Motor neuron (in vitro differentiated cells): ENCODE measurements around the gene USP36. TPM values are rescaled to one million over a fixed set of nuclear protein-coding genes. Genes with fewer than 3 reads are reported as not detected.
A peak's percentile ranks its signal among the peaks of the same experiment; 100 is the strongest.
"Not testable (repeated sequence)": the region's sequence is repeated elsewhere in the genome, so short reads cannot be mapped to it uniquely, and the experiment has no call there.

Source experiments
- ATAC-seq, 8 experiments: fragments of 200-7000 bp; cut with Tn5 transposase; replicated peaks in 6 of 8; 2 replicates each; pipeline ENCODE4 v1.8.0; 2021; ENCODE audit warnings: mild to moderate bottlenecking in 8 of 8, moderate library complexity in 8 of 8
- H3K27ac ChIP-seq, 2 donors: fragments of 250-450 bp; sonication (Bioruptor Pico); 2 replicates each; pipeline ENCODE4 v1.9.0; 2021; ENCODE audit warnings: antibody characterized with exemption in 2 of 2, mild to moderate bottlenecking in 2 of 2, moderate library complexity in 1 of 2
- H3K4me1 ChIP-seq, 2 donors: fragments of 250-450 bp; sonication (Bioruptor Pico); replicated peaks in 1 of 2; 2 replicates each; pipeline ENCODE4 v1.6.1; 2021; ENCODE audit warnings: antibody characterized with exemption in 2 of 2, mild to moderate bottlenecking in 2 of 2, moderate library complexity in 1 of 2
- H3K4me3 ChIP-seq, 5 donors: fragments of 250-450 bp; sonication (Bioruptor Pico); 2 replicates each; pipeline ENCODE4 v1.9.0; 2021; ENCODE audit warnings: antibody characterized with exemption in 5 of 5, mild to moderate bottlenecking in 5 of 5, moderate library complexity in 4 of 5
- WGBS, 10 experiments: fragments of 450-650 bp; shearing (Covaris generic); methylation state at CpG; one replicate each; pipeline ENCODE4 v1.0.0; 2022; 5-methylcytosine and 5-hydroxymethylcytosine counted together
- in situ Hi-C, 9 experiments: fragments of 400-800 bp; cut with MboI; loops; one replicate each; pipeline ENCODE4 v1.15.0; 2021; ENCODE audit warnings: low sequenced_read_pairs in 9 of 9, low pct_unique_long_range_greater_than_20kb in 2 of 9; ENCODE audit not compliant: unreplicated experiment in 9 of 9
- total RNA-seq, 8 experiments: library from RNA; unstranded; fragments of 300-600 nt; gene quantifications; 2 replicates each; pipeline versions ENCODE4 v1.2.3 to v1.2.4, GENCODE V29; 2022

USP36 gene
- total RNA-seq = 10 to 100 TPM; 16.1 to 57.5 (median 25.9) TPM

DNA sequence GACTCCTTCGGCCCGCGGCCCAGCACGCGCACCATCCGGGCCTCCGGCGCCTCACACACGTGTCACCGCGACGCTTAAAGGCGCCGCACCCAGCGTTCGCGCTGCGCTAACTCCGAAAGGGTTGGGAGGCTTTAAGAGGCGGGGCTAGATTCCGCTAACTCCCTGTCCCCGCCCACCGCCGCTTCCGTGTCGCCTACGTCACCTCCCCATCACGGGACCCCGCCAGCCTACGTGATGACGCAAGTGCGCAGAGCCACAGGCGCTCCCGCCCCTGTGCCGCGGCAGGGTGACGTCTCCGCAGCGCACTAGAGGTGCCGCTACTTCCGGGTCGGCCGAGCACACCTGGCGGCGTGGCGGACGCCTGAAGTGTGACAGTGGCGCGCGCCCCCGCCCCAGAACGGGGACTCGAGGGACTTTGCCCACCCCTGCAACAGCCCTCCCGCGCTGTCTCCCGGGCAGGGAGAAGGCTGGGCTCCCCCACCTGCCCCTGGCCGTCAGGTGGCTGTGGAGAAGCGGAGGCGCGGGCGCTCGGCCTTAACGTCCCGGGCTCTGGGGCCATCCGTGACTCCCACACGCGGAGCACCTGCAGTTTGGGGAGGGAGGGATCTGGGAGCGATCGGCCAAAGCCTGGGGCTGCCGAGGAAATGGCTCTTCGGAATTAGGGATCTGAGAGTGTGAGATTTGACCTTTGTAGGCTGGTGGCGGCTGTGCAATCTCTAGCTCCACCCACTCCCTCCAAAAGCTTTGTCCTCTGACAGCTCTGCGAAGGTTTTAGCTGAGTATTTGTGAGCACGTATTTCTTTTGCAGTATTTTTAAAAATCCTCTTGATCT lies at the start of gene USP36:
Gene USP36 (minus strand): TSS at position 35 of the 832 bp plus-strand sequence. CDS start 4,451 bp downstream, outside the sequence.
- 0 to 11% (median 0%) methylated on average over 1 to 6 of the region's 74 CpGs; no CpG with 5 or more reads in 2 of the 10 experiments for WGBS, 10 experiments

GRCh38 chr17:78890096-78890495 lies 49.5 kb upstream of the USP36 start:
- in situ Hi-C loops, H3K27ac ChIP-seq, ATAC-seq, H3K4me3 ChIP-seq: not testable (repeated sequence)
- WGBS, 10 experiments = 92 to 100% (median 94%) methylated on average over 3 to 7 of the region's 11 CpGs; no CpG with 5 or more reads in 3 of the 10 experiments
- peaks cover 35 to 38% of the 10 kb centered on the region in 2 donors for H3K4me1 ChIP-seq

More for the DNA sequence above, at the start of gene USP36:
- peak within 1 kb of the TSS; percentile 97 to 98 for H3K27ac ChIP-seq
- peak within 1 kb of the TSS; percentile 80 to 97 (median 81) for H3K4me3 ChIP-seq
- peak; percentile 81 to 91 (median 88) for ATAC-seq
- H3K4me1 ChIP-seq = peaks cover 5 to 17% of the 10 kb centered on the region in 2 donors
- in situ Hi-C loops = no loop called here

GRCh38 chr17:78889531-78889930 lies 48.9 kb upstream of the USP36 start:
- ATAC-seq = no peak
- Histone ChIP-seq H3K4me1 (peaks cover 38 to 40% of the 10 kb centered on the region in 2 donors), H3K27ac (no peak overlapping the region), H3K4me3 (no peak overlapping the region)
- WGBS, 10 experiments = 25 to 100% (median 92%) methylated on average over 1 to 4 of the region's 8 CpGs; no CpG with 5 or more reads in 2 of the 10 experiments
- in situ Hi-C loops = no loop called here

- 55 to 100% (median 88%) methylated on average over 2 to 8 of the region's 10 CpGs; no CpG with 5 or more reads in 3 of the 10 experiments for WGBS, 10 experiments
- peaks cover 40 to 45% of the 10 kb centered on the region in 2 donors for H3K4me1 ChIP-seq
- in situ Hi-C loops = no loop called here
These were observed 48.4 kb upstream of the USP36 start for GRCh38 chr17:78888941-78889518.

DNA sequence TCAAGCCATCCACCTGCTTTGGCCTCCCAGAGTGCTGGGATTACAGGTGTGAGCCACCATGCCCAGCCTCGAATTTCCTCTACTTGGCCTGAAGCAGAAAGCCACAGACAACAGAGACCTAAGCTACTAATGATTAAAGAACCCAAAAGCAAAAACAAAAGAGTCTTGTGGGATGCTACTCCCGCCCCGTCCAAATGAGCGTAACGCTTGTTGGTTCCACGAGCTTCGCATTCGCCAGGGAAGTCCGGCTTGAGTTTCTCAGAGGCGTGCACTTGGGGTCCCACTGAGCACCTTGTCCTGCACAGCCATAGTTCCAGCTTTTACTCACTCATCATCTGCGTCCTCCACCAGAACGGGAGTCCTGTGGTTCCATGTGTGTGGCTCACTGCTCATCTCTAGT lies 46.3 kb upstream of the USP36 start:
- in situ Hi-C loops = no loop called here
- WGBS, 10 experiments = 67 to 100% (median 94%) methylated on average over 1 to 8 of the region's 12 CpGs
- H3K27ac ChIP-seq = no peak overlapping the region
- peaks cover 41 to 51% of the 10 kb centered on the region in 2 donors for H3K4me1 ChIP-seq
- no peak for ATAC-seq
- no peak overlapping the region for H3K4me3 ChIP-seq

More at GRCh38 chr17:78888941-78889518, 48.4 kb upstream of the USP36 start:
- no peak for ATAC-seq
- no peak overlapping the region for H3K4me3 ChIP-seq
- H3K27ac ChIP-seq = no peak overlapping the region

- H3K4me3 ChIP-seq = no peak overlapping the region
- H3K4me1 ChIP-seq = peaks cover 35 to 44% of the 10 kb centered on the region in 2 donors
- WGBS, 10 experiments = 60 to 100% (median 70%) methylated on average over 1 to 3 of the region's 8 CpGs; no CpG with 5 or more reads in 5 of the 10 experiments
These were observed 45.3 kb upstream of the USP36 start for GRCh38 chr17:78885956-78886355.

GRCh38 chr17:78884876-78885667 lies 44.5 kb upstream of the USP36 start:
- peaks cover 34 to 36% of the 10 kb centered on the region in 2 donors for H3K4me1 ChIP-seq
- no peak for ATAC-seq
- in situ Hi-C loops = no loop called here
- no peak overlapping the region for H3K4me3 ChIP-seq
- peak overlapping the region; percentile 87 to 96 for H3K27ac ChIP-seq
- WGBS, 10 experiments = 95 to 100% (median 100%) methylated on average over 3 to 7 of the region's 24 CpGs; no CpG with 5 or more reads in 7 of the 10 experiments

More at GRCh38 chr17:78885956-78886355, 45.3 kb upstream of the USP36 start:
- in situ Hi-C loops = no loop called here
- no peak for ATAC-seq
- no peak overlapping the region for H3K27ac ChIP-seq

DNA sequence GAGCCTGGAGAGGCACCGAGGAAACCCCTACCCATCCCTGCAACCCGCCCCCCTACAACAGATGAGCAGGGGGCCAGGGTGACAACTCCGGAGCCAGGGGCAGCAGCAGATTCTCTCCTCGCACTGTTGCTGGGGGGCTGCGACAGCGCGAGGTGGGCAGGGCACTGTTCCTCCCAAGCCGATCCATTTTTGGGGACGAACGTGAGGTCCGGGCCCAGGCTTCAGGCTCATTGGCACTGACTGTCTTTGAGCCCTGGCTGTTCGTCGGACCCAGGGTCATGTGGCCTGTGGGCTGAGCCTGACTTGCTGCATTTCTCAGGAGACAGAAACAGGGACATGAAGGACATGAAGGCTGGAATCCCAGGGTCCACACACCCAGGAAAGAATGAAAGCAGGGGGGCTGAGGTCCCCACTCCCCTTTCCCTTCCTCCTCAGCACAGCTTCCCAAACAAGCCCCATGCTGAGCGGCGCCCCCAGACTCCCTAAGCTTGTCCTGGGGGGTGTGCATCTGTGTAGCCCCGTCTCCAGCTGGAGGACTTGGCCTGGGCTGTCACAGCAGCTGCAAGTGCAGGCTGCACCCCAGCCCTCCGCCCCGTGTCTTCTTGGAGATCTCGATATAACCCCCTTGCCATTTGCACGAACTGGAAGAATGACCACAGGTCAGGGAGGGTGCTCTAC lies 43.7 kb upstream of the USP36 start:
- peak in 5 of 8 experiments; percentile 13 to 22 (median 19) for ATAC-seq
- in situ Hi-C loops = no loop called here
- Histone ChIP-seq H3K27ac (peak overlapping the region; percentile 87 to 96), H3K4me3 (peak overlapping the region in 4 of 5 donors; percentile 1 to 21 (median 14)), H3K4me1 (peaks cover 36 to 43% of the 10 kb centered on the region in 2 donors)
- WGBS, 10 experiments = 0 to 47% (median 0%) methylated on average over 1 to 5 of the region's 20 CpGs; no CpG with 5 or more reads in 4 of the 10 experiments

DNA sequence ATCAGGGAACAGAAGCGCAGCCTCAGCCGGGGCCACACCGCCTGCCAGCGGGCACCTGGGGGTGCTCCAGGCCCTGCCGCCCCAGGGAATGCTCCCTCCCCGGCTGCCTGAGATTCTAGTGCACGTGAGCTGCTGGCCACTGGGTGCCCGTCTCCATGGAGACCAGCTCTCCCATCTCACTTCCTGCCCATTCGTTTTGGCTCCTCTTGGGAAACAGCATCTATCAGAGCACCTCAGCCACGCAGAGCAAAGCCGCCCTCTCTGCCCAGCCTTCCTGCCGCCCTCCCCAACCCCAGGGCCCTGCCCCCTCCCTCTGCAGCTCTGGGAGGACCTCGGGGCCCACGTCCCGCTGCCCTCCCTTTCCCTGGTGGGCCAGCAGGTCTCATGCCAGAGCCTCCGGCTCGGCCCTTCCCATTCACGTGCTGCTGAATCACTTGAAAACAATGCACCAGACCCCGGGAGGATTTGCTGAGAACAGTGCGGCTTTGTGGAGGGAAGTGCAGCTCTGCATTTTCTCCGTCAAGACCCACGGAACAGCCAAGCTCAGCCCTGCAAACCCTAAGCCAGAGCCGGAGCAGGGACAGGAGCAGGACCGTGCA lies 43.0 kb upstream of the USP36 start:
- Histone ChIP-seq H3K4me1 (peaks cover 41 to 49% of the 10 kb centered on the region in 2 donors), H3K27ac (peak overlapping the region; percentile 87 to 96), H3K4me3 (peak overlapping the region in 4 of 5 donors; percentile 1 to 21 (median 14))
- in situ Hi-C loops = no loop called here
- 0 to 11% methylated on average over 3 of the region's 24 CpGs; no CpG with 5 or more reads in 8 of the 10 experiments for WGBS, 10 experiments
- peak; percentile 10 to 89 (median 86) for ATAC-seq

GRCh38 chr17:78883089-78883532 lies 42.5 kb upstream of the USP36 start:
- peak; percentile 52 to 81 (median 62) for ATAC-seq

DNA sequence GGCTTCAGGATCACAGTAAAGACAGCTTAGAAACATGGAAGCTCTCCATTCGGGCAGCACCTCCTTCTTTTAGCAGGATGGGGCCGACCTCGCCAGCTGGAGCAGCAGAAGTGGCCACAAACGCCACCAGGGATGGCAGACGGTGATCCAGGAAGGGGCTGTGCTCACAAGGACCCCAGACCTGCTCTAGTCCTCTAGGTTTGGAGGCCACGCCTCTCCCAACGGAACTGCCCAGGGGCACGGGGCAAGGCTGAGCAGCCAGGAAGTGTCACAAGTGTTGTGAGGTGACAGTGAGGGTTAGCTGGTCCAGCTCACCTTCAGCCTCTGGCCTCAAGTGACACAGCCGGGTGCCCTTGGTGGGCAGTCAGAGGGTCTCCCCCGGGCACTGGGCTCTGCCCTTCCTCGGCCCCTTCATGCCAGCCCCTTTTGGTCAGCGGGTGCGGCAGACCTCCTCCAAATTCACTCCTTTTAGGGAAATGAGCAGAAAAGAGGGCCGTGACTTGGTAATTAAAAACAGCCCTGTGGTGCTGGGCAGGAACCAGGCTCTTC lies 42.0 kb upstream of the USP36 start:
- Histone ChIP-seq H3K4me3 (no peak overlapping the region), H3K27ac (peak overlapping the region; percentile 87 to 96), H3K4me1 (peaks cover 41 to 50% of the 10 kb centered on the region in 2 donors)
- ATAC-seq = peak in 3 of 8 experiments; percentile 3 to 11 (median 9)
- 0 to 91% (median 20%) methylated on average over 1 to 11 of the region's 14 CpGs; no CpG with 5 or more reads in 5 of the 10 experiments for WGBS, 10 experiments
- in situ Hi-C loops = no loop called here

More at GRCh38 chr17:78883089-78883532, 42.5 kb upstream of the USP36 start:
- in situ Hi-C loops = no loop called here
- no peak overlapping the region for H3K4me3 ChIP-seq
- 20 to 90% (median 47%) methylated on average over 1 to 6 of the region's 10 CpGs; no CpG with 5 or more reads in 6 of the 10 experiments for WGBS, 10 experiments
- peaks cover 41 to 50% of the 10 kb centered on the region in 2 donors for H3K4me1 ChIP-seq
- peak overlapping the region; percentile 87 to 96 for H3K27ac ChIP-seq
